Calu3 (cell line): ENCODE data around the gene P2RX3. TPM values are rescaled to one million over a fixed set of nuclear protein-coding genes. Genes with fewer than 3 reads are reported as not detected.

Experiments
- BruUV-seq: library from RNA; stranded (reverse); fragments of 400-500 nt; replicated peaks from 2 replicates; lab custom pipeline; 2021; lab: Mats Ljungman, UMichigan
- CTCF ChIA-PET: fragments of 300-600 bp; sonication (Branson Sonifier 250); formaldehyde crosslinking; loops from one replicate; lab custom pipeline; 2022; ENCODE audit warnings: antibody characterized with exemption; lab: Charles Lee
- DNase-seq: peaks from one replicate; pipeline ENCODE4 v3.0.0; 2022
- H3K27ac Mint-ChIP-seq: one replicate; pipeline ENCODE4 v1.8.0; 2022; ENCODE audit warnings: mixed read lengths; ENCODE audit not compliant: unreplicated experiment
- H3K27me3 Mint-ChIP-seq: one replicate; pipeline ENCODE4 v1.8.0; 2022; ENCODE audit warnings: mixed read lengths; ENCODE audit not compliant: unreplicated experiment
- H3K36me3 Mint-ChIP-seq: one replicate; pipeline ENCODE4 v1.8.0; 2022; ENCODE audit warnings: mild to moderate bottlenecking, moderate library complexity, mixed read lengths; ENCODE audit not compliant: insufficient read depth, unreplicated experiment
- H3K4me1 Mint-ChIP-seq: one replicate; pipeline ENCODE4 v1.8.0; 2022; ENCODE audit warnings: mild to moderate bottlenecking, low read depth, mixed read lengths; ENCODE audit not compliant: unreplicated experiment
- H3K4me3 Mint-ChIP-seq: one replicate; pipeline ENCODE4 v1.8.0; 2022; ENCODE audit warnings: mild to moderate bottlenecking, low read depth, moderate library complexity, mixed read lengths; ENCODE audit not compliant: unreplicated experiment
- H3K9me3 Mint-ChIP-seq: one replicate; pipeline ENCODE4 v1.8.0; 2022; ENCODE audit warnings: low read depth, mixed read lengths; ENCODE audit not compliant: unreplicated experiment
- CTCF ChIP-seq: fragments of 200-600 bp; IDR thresholded peaks from one replicate; pipeline ENCODE4 v1.8.0; 2022; ENCODE audit warnings: antibody characterized with exemption; ENCODE audit not compliant: unreplicated experiment
- intact Hi-C: fragments of 100-400 bp; cut with micrococcal nuclease; formaldehyde crosslinking; loops from one replicate; pipeline ENCODE4 v1.10.0; 2022; ENCODE audit not compliant: unreplicated experiment
- total RNA-seq: library from RNA; stranded (reverse); gene quantifications from 2 replicates; pipeline ENCODE4 v1.2.3, GENCODE V29; 2022

The P2RX3 gene
- total RNA-seq, 1 experiment from 2014 or later: not detected

- H3K9me3 Mint-ChIP-seq: no peaks in the 10 kb centered on the region
- TSS peak; percentile 2 for BruUV-seq
- CTCF ChIA-PET: interaction anchor here (0.8 to 3.0 kb wide), 2 partner anchors 9 to 11 kb away, joined by 3 to 17 read pairs; no protein-coding TSS in a partner anchor
- H3K36me3 Mint-ChIP-seq: peaks cover 57% of the 10 kb centered on the region
- H3K4me3 Mint-ChIP-seq: peak overlapping the region; percentile 86
- intact Hi-C loops: no loop called here
- peak overlapping the region; percentile 10 for H3K27ac Mint-ChIP-seq
- no peak for DNase-seq
- H3K4me1 Mint-ChIP-seq: peaks cover 40% of the 10 kb centered on the region
- H3K27me3 Mint-ChIP-seq: no peaks in the 10 kb centered on the region
- TF ChIP-seq CTCF: no peak
Measured at GRCh38 chr11:57320719-57321387, 17.3 kb upstream of the P2RX3 start.

GRCh38 chr11:57321388-57322255 is 16.5 kb upstream of the P2RX3 start:
- CTCF ChIA-PET: interaction anchor here (0.6 to 3.0 kb wide), 6 partner anchors 9 to 1855 kb away, joined by 3 to 17 read pairs (median 5); partner anchors contain the start of gene SLC43A1
- H3K4me1 Mint-ChIP-seq: peaks cover 47% of the 10 kb centered on the region
- H3K27ac Mint-ChIP-seq: peak overlapping the region; percentile 98
- peaks cover 65% of the 10 kb centered on the region for H3K36me3 Mint-ChIP-seq
- no peak for TF ChIP-seq CTCF
- peak overlapping the region; percentile 86 for H3K4me3 Mint-ChIP-seq
- no TSS peak for BruUV-seq
- no peaks in the 10 kb centered on the region for H3K27me3 Mint-ChIP-seq
- no peaks in the 10 kb centered on the region for H3K9me3 Mint-ChIP-seq
- intact Hi-C loops: no loop called here
- no peak for DNase-seq

DNA sequence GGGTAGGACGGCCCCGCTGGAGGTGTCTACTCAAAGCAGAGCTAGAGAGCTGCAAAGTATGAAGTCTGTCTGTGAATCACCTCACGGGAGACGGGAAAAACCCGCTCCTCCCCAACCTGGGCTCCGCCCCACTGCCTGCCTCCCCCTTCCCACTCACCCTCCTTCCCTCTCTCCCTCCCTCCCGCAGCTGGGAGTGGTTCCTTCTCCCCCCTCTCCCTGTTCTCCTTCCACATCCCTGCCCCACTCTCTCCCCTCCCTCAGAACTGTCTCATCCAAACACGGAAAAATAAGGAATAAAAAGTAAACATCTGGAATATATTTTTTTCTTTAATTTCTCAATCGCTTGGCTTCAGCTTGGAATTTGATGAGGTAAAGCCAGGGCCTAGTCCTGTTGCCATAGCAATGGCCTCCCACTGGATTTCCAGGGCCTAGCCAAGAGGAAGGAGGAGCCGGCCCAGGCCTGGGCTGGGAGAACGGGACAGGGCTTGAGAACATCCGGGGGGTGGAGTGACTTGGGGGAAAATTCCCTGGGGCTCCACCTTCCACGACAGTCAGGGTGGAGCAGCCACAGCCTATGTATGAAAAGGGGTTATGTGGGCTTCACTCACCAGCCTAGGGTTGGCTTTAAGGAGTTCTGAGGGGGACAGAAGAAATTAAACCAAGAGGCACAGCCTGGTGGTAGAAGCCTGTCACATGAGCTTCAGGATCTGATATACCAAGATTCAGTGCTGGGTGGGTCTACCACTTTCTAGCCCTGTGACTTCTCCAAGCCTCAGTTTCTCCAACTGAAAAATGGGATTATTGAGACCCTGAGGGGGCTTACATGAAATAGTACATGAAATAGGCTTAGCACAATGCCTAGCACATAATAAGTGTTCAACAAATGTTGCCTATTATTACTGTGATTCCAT is 15.6 kb upstream of the P2RX3 start:
- peaks cover 73% of the 10 kb centered on the region for H3K36me3 Mint-ChIP-seq
- TF ChIP-seq CTCF: no peak
- peak overlapping the region; percentile 86 for H3K4me3 Mint-ChIP-seq
- CTCF ChIA-PET: interaction anchor here (0.6 to 3.0 kb wide), 5 partner anchors 10 to 1748 kb away, joined by 3 to 17 read pairs (median 4); partner anchors contain the start of gene SLC43A1
- no peaks in the 10 kb centered on the region for H3K9me3 Mint-ChIP-seq
- H3K4me1 Mint-ChIP-seq: peaks cover 56% of the 10 kb centered on the region
- peak overlapping the region; percentile 98 for H3K27ac Mint-ChIP-seq
- DNase-seq: peak; percentile 83
- intact Hi-C loops: no loop called here
- H3K27me3 Mint-ChIP-seq: no peaks in the 10 kb centered on the region
- BruUV-seq: TSS peak; percentile 12
